ENCODE results near the gene TLR5.

Gene TLR5

DNA sequence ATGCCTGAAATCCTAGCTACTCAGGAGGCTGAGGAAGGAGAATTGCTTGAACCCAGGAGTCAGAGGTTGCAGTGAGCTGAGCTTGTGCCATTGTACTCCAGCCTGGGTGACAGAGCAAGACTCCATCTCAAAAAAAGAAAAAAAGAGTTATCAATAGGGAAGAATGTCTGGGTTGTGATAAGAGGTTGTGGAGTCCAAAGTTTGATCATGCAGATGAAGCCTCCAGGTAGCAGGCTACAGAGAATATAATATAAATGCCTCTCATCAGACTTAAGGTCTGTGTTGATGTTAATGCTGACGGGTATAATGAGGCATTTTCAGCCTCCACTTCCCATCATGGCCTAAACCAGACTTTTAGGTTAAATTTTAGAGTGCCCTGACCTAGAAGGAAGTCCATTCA, 24.6 kb downstream of the TLR5 start:
- Histone ChIP-seq H3K9ac (ENCODE audit: low read length) (no peak overlapping the region), H4K20me1 (ENCODE audit: insufficient read depth, low read length) (no peaks in the 10 kb centered on the region), H3F3A (ENCODE audit: insufficient read depth, low read length) (no peaks in the 10 kb centered on the region), H3K27ac (ENCODE audit: low read depth, low read length, poor library complexity, severe bottlenecking) (no peak overlapping the region), H3K9me2 (ENCODE audit: low read depth, low read length) (no peaks in the 10 kb centered on the region), H3K36me3 (ENCODE audit: insufficient read depth, low read length) (no peaks in the 10 kb centered on the region), H3K4me2 (ENCODE audit: low read length) (no peak overlapping the region), H2AFZ (ENCODE audit: low read length) (no peak overlapping the region), H3K4me1 (ENCODE audit: insufficient read depth, low read length, severe bottlenecking) (no peaks in the 10 kb centered on the region), H3K27me3 (ENCODE audit: insufficient read depth, low read length) (no peaks in the 10 kb centered on the region), H3K9me3 (ENCODE audit: low read length) (no peaks in the 10 kb centered on the region), H3K79me2 (ENCODE audit: insufficient read depth, low read length) (no peaks in the 10 kb centered on the region), H3K4me3 (ENCODE audit: low read depth, low read length, poor library complexity, severe bottlenecking) (no peak overlapping the region)
- TF ChIP-seq, protein P1, sequence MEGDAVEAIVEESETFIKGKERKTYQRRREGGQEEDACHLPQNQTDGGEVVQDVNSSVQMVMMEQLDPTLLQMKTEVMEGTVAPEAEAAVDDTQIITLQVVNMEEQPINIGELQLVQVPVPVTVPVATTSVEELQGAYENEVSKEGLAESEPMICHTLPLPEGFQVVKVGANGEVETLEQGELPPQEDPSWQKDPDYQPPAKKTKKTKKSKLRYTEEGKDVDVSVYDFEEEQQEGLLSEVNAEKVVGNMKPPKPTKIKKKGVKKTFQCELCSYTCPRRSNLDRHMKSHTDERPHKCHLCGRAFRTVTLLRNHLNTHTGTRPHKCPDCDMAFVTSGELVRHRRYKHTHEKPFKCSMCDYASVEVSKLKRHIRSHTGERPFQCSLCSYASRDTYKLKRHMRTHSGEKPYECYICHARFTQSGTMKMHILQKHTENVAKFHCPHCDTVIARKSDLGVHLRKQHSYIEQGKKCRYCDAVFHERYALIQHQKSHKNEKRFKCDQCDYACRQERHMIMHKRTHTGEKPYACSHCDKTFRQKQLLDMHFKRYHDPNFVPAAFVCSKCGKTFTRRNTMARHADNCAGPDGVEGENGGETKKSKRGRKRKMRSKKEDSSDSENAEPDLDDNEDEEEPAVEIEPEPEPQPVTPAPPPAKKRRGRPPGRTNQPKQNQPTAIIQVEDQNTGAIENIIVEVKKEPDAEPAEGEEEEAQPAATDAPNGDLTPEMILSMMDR (IDR thresholded peaks at IDR 0.05; ENCODE audit: low read length): no peak
- no peak for TF ChIP-seq EZH2 (IDR thresholded peaks at IDR 0.05; ENCODE audit: borderline replicate concordance, low read length)

GRCh38 chr1:223116950-223117349, 26.1 kb downstream of the TLR5 start:
- Histone ChIP-seq H3K4me3 (ENCODE audit: low read depth, low read length, poor library complexity, severe bottlenecking) (no peak overlapping the region), H3F3A (ENCODE audit: insufficient read depth, low read length) (no peaks in the 10 kb centered on the region), H3K27me3 (ENCODE audit: insufficient read depth, low read length) (no peaks in the 10 kb centered on the region), H3K27ac (ENCODE audit: low read depth, low read length, poor library complexity, severe bottlenecking) (no peak overlapping the region), H3K9me2 (ENCODE audit: low read depth, low read length) (no peaks in the 10 kb centered on the region), H3K79me2 (ENCODE audit: insufficient read depth, low read length) (no peaks in the 10 kb centered on the region), H3K4me2 (ENCODE audit: low read length) (no peak overlapping the region), H3K36me3 (ENCODE audit: insufficient read depth, low read length) (no peaks in the 10 kb centered on the region), H3K9me3 (ENCODE audit: low read length) (no peaks in the 10 kb centered on the region), H2AFZ (ENCODE audit: low read length) (no peak overlapping the region), H4K20me1 (ENCODE audit: insufficient read depth, low read length) (no peaks in the 10 kb centered on the region), H3K4me1 (ENCODE audit: insufficient read depth, low read length, severe bottlenecking) (no peaks in the 10 kb centered on the region), H3K9ac (ENCODE audit: low read length) (no peak overlapping the region)
- TF ChIP-seq, protein P1 (IDR thresholded peaks at IDR 0.05; ENCODE audit: low read length): no peak
- no peak for TF ChIP-seq EZH2 (IDR thresholded peaks at IDR 0.05; ENCODE audit: borderline replicate concordance, low read length)

DNA sequence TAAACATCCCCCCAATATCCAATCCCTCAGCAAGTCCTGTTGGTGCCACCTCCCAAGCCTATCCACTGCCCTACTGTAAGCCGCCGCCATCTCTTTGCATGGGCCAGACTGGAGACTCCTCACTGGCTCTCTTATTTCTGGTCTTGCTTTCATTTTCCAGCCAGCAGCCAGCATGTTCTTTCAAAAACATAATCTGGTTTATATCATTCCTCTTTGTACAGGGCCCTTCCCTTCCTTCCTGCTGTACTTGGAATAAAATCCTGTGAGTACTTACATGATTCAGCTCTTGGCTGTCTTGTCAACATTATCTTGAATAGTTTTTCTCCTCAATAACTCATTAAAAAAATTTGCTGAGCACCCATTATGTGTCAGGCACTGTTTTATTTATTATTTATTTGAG, 28.2 kb downstream of the TLR5 start:
- Histone ChIP-seq H3F3A (ENCODE audit: insufficient read depth, low read length) (no peaks in the 10 kb centered on the region), H3K9me3 (ENCODE audit: low read length) (no peaks in the 10 kb centered on the region), H3K36me3 (ENCODE audit: insufficient read depth, low read length) (no peaks in the 10 kb centered on the region), H3K9ac (ENCODE audit: low read length) (no peak overlapping the region), H3K79me2 (ENCODE audit: insufficient read depth, low read length) (no peaks in the 10 kb centered on the region), H3K4me1 (ENCODE audit: insufficient read depth, low read length, severe bottlenecking) (no peaks in the 10 kb centered on the region), H3K4me2 (ENCODE audit: low read length) (no peak overlapping the region), H3K9me2 (ENCODE audit: low read depth, low read length) (no peaks in the 10 kb centered on the region), H4K20me1 (ENCODE audit: insufficient read depth, low read length) (no peaks in the 10 kb centered on the region), H3K27me3 (ENCODE audit: insufficient read depth, low read length) (no peaks in the 10 kb centered on the region), H3K27ac (ENCODE audit: low read depth, low read length, poor library complexity, severe bottlenecking) (no peak overlapping the region), H3K4me3 (ENCODE audit: low read depth, low read length, poor library complexity, severe bottlenecking) (no peak overlapping the region), H2AFZ (ENCODE audit: low read length) (no peak overlapping the region)
- TF ChIP-seq EZH2 (IDR thresholded peaks at IDR 0.05; ENCODE audit: borderline replicate concordance, low read length): no peak
- TF ChIP-seq, protein P1 (IDR thresholded peaks at IDR 0.05; ENCODE audit: low read length): no peak

Data from OCI-LY1 (cell line).